PC-9 (cell line): ENCODE results near the gene TCEA2.

Experiments
- EZH2 ChIP-seq: fragments of 200-600 bp; sonication (generic); IDR thresholded peaks from 2 replicates; pipeline ENCODE4 v1.8.0; 2017; ENCODE audit warnings: antibody characterized with exemption, low read depth
- TF ChIP-seq, protein P1 (sequence below): fragments of 200-600 bp; sonication (generic); conservative IDR thresholded peaks from 2 replicates; pipeline ENCODE4 v1.6.1; 2017; ENCODE audit warnings: mixed run types, antibody characterized with exemption, mild to moderate bottlenecking, moderate library complexity

DNA sequence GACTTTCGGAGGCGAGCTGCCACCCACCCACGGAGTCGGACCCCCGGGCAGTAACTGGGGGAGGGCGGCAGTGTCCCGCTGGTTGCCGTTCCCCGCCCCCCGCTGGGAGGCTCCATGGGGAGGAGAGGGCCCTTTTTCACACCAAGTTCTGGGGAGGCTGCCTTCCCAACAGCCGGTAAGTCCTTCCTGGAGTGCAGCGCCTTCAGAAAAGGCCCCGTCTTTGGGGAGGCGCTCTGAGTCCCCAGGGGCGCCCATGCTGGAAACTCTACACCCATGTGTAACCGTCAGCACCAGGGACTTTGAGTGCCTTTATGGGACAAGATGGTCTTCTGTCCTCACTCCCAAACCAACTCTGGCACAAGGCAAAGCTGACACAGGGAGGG lies 13.1 kb upstream of the TCEA2 start:
- TF ChIP-seq, protein P1, sequence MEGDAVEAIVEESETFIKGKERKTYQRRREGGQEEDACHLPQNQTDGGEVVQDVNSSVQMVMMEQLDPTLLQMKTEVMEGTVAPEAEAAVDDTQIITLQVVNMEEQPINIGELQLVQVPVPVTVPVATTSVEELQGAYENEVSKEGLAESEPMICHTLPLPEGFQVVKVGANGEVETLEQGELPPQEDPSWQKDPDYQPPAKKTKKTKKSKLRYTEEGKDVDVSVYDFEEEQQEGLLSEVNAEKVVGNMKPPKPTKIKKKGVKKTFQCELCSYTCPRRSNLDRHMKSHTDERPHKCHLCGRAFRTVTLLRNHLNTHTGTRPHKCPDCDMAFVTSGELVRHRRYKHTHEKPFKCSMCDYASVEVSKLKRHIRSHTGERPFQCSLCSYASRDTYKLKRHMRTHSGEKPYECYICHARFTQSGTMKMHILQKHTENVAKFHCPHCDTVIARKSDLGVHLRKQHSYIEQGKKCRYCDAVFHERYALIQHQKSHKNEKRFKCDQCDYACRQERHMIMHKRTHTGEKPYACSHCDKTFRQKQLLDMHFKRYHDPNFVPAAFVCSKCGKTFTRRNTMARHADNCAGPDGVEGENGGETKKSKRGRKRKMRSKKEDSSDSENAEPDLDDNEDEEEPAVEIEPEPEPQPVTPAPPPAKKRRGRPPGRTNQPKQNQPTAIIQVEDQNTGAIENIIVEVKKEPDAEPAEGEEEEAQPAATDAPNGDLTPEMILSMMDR = no peak
- TF ChIP-seq EZH2 = peak; percentile 88; the same call in 1 of the 2 replicates
